PC-9 (cell line): ENCODE results near the gene INAVA.

Experiments
- CTCF ChIP-seq: fragments of 200-600 bp; sonication (generic); conservative IDR thresholded peaks from 2 replicates; pipeline ENCODE4 v1.6.1; 2017; ENCODE audit warnings: mixed run types, antibody characterized with exemption, mild to moderate bottlenecking, moderate library complexity
- EZH2 ChIP-seq: fragments of 200-600 bp; sonication (generic); IDR thresholded peaks from 2 replicates; pipeline ENCODE4 v1.8.0; 2017; ENCODE audit warnings: antibody characterized with exemption, low read depth

- no peak for TF ChIP-seq CTCF
- no peak for TF ChIP-seq EZH2
Measured at GRCh38 chr1:200899451-200899915, 4.8 kb downstream of the INAVA start.
